GM19455 (cell line): Measurements from ENCODE around the gene UGP2.
"Not testable (repeated sequence)": the region's sequence is repeated elsewhere in the genome, so short reads cannot be mapped to it uniquely, and the experiment has no call there.

ENCODE experiments used
- ATAC-seq: cut with Tn5 transposase; IDR thresholded peaks from one replicate; pipeline ENCODE4 v1.9.1; 2021; ENCODE audit not compliant: unreplicated experiment

UGP2 gene

DNA sequence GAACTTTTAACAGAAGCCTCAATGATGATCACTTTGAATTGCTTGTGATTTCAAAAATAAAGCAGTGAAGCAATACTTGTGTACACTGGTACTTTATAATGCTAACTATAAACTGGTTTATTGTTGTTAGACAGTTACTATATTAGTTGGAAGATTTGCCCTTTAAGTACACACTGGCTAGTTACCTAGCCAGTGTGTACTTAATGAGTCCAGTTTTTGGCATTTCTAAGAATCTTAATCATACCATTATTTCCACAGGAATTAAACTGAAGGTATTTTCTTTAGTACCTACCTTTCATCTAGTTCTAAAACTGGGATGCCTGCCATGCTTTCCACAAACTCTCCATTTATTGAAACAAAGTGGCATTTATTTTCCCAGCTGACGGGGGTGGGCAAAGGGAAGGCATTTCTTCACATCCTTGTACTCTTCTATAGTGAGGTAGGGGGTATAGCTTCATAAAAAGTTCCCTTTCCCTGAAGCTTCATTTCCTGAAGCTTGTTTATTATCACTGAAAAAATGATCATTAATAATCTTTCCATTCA, 49.9 kb downstream of the UGP2 start:
- ATAC-seq, result no peak

DNA sequence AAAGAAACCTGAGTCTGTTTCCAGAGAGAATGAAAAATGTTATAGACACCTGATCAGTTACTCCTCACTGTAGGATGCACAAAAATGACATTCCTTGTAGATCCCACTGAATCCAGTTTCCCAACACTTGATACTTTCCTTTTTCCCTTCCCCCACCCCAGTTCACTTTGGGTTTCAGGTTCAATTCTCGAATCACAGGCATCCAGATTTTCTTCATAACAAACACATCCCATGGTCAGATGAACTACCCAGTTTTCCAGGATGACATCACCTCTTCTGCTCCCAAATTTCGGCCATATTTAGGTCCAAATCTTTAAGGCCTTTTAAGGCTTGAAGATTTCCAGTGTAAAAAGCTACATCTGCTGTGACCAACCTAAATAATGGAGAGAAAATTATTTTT, 51.5 kb downstream of the UGP2 start:
- ATAC-seq, result no peak

DNA sequence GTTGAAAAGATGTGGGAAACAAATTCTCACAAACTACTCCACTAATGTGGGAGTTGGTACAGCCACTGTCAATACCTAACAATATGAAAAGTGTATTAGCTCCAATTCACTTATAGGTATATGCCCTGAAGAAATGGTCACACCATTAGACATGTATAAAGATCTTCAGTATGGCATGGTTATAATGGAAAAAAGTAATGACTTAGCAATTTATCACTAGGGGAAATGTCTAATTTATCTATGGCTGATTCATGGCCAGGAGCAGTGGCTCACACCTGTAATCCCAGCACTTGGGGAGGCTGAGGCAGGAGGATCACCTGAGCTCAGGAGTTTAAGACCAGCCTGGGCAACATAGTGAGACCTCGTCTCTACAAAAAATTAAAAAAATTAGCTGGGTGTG, 52.5 kb downstream of the UGP2 start:
- no peak for ATAC-seq

DNA sequence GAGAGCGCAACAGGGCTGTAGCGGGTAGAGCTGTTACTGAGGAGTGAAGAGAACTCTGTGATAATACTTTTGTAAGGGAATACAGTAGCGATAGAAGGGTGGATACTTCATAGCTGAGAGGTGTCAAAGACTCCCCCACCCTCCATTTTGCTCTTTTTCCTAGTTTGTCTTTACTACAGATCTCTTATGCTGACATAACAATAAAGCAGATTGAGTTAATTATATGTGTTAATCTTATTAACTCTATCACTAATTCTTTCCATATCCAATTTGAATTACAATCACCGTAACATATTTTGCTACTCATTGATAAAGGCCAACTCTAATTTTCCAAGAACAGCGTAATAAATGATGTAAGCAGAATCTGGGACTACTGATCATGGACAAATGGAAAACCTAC, 57.1 kb downstream of the UGP2 start:
- no peak for ATAC-seq

DNA sequence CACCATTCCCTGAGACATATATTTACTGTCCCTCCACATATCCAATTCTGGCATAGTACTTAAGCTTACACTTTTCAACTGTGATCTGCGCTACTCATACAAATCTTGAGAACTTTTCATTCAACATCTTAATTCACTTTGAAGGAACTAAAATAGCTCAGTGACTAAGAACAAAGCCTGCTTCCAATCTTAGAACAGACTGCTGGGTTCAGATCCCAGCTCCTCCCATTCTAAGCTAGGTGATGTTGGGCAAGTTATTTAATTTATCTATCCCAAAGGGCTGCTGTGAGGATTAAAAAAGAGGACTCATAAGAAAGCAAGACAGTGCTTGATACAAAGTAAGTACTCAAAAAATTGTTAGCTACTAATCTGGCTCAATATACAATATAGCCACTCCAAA, 57.9 kb downstream of the UGP2 start:
- ATAC-seq, result no peak

GRCh38 chr2:63902149-63902548, 60.5 kb downstream of the UGP2 start:
- ATAC-seq, result no peak

GRCh38 chr2:63903003-63903402, 61.3 kb downstream of the UGP2 start:
- ATAC-seq, result no peak

DNA sequence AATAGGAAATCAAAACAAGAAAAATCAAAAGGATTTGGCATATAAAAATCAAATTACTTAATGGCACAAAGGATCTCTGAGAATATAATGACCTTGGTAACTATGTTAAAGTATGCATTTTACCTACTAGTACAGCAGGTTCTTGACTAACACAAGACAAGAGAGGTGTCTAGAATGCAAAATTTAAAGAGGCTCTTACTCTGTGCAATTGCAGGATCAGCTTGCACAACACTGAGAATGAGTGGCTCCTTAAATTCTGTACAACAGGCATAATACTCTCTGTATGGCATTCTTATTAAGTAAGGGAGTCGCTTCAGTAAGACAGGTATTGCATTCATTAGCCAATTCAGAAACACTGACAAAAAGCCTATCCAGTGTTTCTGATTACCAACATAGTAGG, 72.6 kb downstream of the UGP2 start:
- ATAC-seq, result no peak

DNA sequence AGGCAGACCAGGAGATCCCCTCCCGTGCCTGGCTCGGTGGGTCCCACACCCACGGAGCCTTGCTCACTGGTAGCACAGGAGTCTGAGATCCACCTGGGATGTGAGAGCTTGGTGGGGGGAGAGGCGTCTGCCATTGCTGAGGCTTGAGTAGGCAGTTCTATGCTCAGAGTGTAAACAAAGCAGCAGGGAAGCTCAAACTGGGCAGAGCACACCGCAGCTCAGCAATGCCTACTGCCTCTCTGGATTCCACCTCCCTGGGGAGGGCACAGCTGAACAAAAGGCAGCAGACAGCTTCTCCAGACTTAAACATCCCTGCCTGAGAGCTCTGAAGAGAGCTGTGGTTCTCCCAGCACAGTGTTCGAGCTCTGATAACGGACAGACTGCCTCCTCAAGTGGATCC, 85.1 kb downstream of the UGP2 start:
- no peak for ATAC-seq

GRCh38 chr2:63932104-63932503, 90.4 kb downstream of the UGP2 start:
- ATAC-seq, result not testable (repeated sequence)
